Thymus (tissue), 11 donors: ENCODE measurements around the gene RFX1. TPM values are rescaled to one million over a fixed set of nuclear protein-coding genes. Genes with fewer than 3 reads are reported as not detected.
"Not testable (repeated sequence)": the region's sequence is repeated elsewhere in the genome, so short reads cannot be mapped to it uniquely, and the experiment has no call there.

Source experiments
- DNase-seq, 9 donors: peaks; one replicate each; pipeline ENCODE4 v3.0.0-alpha.2; 2013; ENCODE audit warnings: low spot score in 9 of 9, low read depth in 6 of 9, missing footprints in 1 of 9
- H3K27ac ChIP-seq, 2 donors: one replicate each; pipeline ENCODE4 v1.5.1; 2013; ENCODE audit warnings: control low read depth in 1 of 2, low read depth in 1 of 2, low read length in 1 of 2, mild to moderate bottlenecking in 1 of 2, moderate library complexity in 1 of 2
- H3K27me3 ChIP-seq, 2 donors: one replicate each; pipeline ENCODE4 v1.5.1; 2013; ENCODE audit warnings: low read length in 1 of 2; ENCODE audit not compliant: control insufficient read depth in 2 of 2, insufficient read depth in 1 of 2
- H3K36me3 ChIP-seq, 2 donors: one replicate each; pipeline ENCODE4 v1.5.1; 2013; ENCODE audit warnings: low read length in 1 of 2, mild to moderate bottlenecking in 1 of 2, moderate library complexity in 1 of 2; ENCODE audit not compliant: control insufficient read depth in 2 of 2, insufficient read depth in 2 of 2
- H3K4me1 ChIP-seq, 2 donors: one replicate each; pipeline ENCODE4 v1.5.1; 2013; ENCODE audit warnings: low read length in 2 of 2; ENCODE audit not compliant: control insufficient read depth in 2 of 2, insufficient read depth in 2 of 2
- H3K4me3 ChIP-seq, 2 donors: one replicate each; pipeline ENCODE4 v1.5.1; 2013; ENCODE audit warnings: low read length in 2 of 2, control low read depth in 1 of 2, mild to moderate bottlenecking in 1 of 2
- H3K9me3 ChIP-seq, 2 donors: one replicate each; pipeline ENCODE4 v1.5.1; 2013; ENCODE audit warnings: low read length in 1 of 2, mild to moderate bottlenecking in 1 of 2; ENCODE audit not compliant: control insufficient read depth in 2 of 2, insufficient read depth in 1 of 2
- whole genome bisulfite sequencing: extraction: QIAGEN DNeasy Blood & Tissue Kit; methylation state at CpG from one replicate; pipeline ENCODE4 v1.1.7; 2013; 5-methylcytosine and 5-hydroxymethylcytosine counted together
- polyA plus RNA-seq: library from polyadenylated mRNA; stranded (reverse); fragments of 200-250 nt; gene quantifications from one replicate; pipeline ENCODE4 v1.2.3, GENCODE V29; 2013
- total RNA-seq: library from RNA; stranded (reverse); fragments of 120-200 nt; gene quantifications from one replicate; pipeline ENCODE4 v1.2.4, GENCODE V29; 2013
- donor health status: healthy.

Gene RFX1
- total and polyA plus RNA-seq, 2 donors: 1.2 to 5.7 TPM

GRCh38 chr19:14031719-14032480 lies 25.8 kb upstream of the RFX1 start, which contains the start of gene IL27RA:
IL27RA (plus strand) TSS chr19:14031762; CDS start chr19:14031873, 111 bp downstream.
- Histone ChIP-seq H3K4me1 (peaks cover 0 to 16% of the 10 kb centered on the region in 2 donors), H3K27me3 (peaks cover 0 to 12% of the 10 kb centered on the region in 2 donors), H3K27ac (peak within 1 kb of the TSS; percentile 88 to 96), H3K4me3 (peak within 1 kb of the TSS; percentile 68 to 85), H3K36me3 (peaks cover 0 to 7% of the 10 kb centered on the region in 2 donors), H3K9me3 (no peaks in the 10 kb centered on the region)
- WGBS: under 1% methylated on average over 63 of the region's 63 CpGs
- peak; percentile 62 to 90 (median 73) for DNase-seq

DNA sequence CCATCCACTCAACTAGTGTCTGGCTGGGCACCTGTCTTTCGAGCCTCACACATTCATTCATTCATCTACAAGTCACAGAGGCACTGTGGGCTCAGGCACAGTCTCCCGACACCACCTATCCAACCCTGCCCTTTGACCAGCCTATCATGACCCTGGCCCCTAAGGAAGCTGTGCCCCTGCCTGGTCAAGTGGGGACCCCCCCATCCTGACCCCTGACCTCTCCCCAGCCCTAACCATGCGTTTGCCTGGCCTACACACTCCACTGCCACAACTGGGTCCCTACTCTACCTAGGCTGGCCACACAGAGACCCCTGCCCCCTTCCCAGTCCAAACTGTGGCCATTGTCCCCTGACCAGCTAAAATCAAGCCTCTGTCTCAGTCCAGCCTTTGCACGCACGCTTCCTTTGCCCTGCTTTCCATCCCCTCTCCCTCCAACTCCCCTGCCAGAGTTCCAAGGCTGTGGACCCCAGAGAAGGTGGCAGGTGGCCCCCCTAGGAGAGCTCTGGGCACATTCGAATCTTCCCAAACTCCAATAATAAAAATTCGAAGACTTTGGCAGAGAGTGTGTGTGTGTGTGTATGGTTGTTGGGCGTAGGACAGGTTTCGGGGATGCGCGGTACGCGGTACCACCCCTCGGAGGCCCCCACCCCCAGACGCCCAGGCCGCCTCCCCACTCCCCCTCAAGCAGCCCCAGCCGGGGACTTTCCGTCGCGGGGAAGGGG lies 25.0 kb upstream of the RFX1 start:
- peaks cover 0 to 7% of the 10 kb centered on the region in 2 donors for H3K36me3 ChIP-seq
- WGBS: 26% methylated on average over 20 of the region's 20 CpGs
- no peaks in the 10 kb centered on the region for H3K9me3 ChIP-seq
- H3K27me3 ChIP-seq: peaks cover 0 to 12% of the 10 kb centered on the region in 2 donors
- peak overlapping the region; percentile 68 to 85 for H3K4me3 ChIP-seq
- H3K4me1 ChIP-seq: peaks cover 0 to 16% of the 10 kb centered on the region in 2 donors
- H3K27ac ChIP-seq: peak overlapping the region; percentile 47 to 64
- DNase-seq: no peak

GRCh38 chr19:14028901-14029300 lies 22.8 kb upstream of the RFX1 start:
- no peak for DNase-seq
- peaks cover 0 to 12% of the 10 kb centered on the region in 2 donors for H3K27me3 ChIP-seq
- H3K4me3 ChIP-seq: no peak overlapping the region
- H3K27ac ChIP-seq: no peak overlapping the region
- WGBS: 94% methylated on average over 4 of the region's 4 CpGs
- H3K4me1 ChIP-seq: peaks cover 0 to 16% of the 10 kb centered on the region in 2 donors
- H3K9me3 ChIP-seq: no peaks in the 10 kb centered on the region
- H3K36me3 ChIP-seq: peaks cover 0 to under 1% of the 10 kb centered on the region in 2 donors

- no peak within 1 kb of the TSS for H3K4me3 ChIP-seq
- peaks cover 0 to 19% of the 10 kb centered on the region in 2 donors for H3K4me1 ChIP-seq
- no peaks in the 10 kb centered on the region for H3K9me3 ChIP-seq
- no peaks in the 10 kb centered on the region for H3K36me3 ChIP-seq
- H3K27me3 ChIP-seq: peaks cover 0 to 12% of the 10 kb centered on the region in 2 donors
- no peak within 1 kb of the TSS for H3K27ac ChIP-seq
- no peak for DNase-seq
- WGBS: 90% methylated on average over 24 of the region's 24 CpGs
These were observed 21.8 kb upstream of the RFX1 start, which contains the start of gene RLN3 for GRCh38 chr19:14027856-14028450. RLN3 (plus strand) TSS chr19:14028148; CDS start chr19:14028205, 57 bp downstream.

DNA sequence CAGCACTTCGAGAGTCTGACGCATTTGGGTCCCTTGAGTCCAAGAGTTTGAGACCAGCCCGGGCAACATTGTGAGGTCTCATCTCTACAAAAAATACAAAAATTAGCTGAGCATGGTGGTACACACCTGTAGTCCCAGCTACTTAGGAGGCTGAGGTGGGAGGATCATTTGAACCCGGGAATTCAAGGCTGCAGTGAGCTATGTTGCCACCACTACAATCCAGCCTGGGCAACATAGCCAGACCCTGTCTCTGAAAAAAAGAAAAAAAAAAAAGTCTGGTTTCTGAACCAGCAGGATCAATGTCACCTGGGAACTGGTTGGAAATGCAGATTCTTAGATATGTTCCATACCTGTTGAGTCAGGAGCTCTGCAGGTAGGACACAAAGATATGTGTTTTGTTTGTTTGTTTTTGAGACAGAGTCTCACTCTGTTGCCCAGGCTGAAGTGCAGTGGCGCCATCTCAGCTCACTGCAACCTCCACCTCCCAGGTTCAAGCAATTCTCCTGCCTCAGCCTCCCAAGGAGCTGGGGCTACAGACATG lies 20.6 kb upstream of the RFX1 start:
- Histone ChIP-seq H3K4me1 (peaks cover 0 to 11% of the 10 kb centered on the region in 2 donors), H3K27me3 (peaks cover 0 to 12% of the 10 kb centered on the region in 2 donors)
- not testable (repeated sequence) for H3K36me3 ChIP-seq, H3K4me3 ChIP-seq, DNase-seq, H3K27ac ChIP-seq, H3K9me3 ChIP-seq
- 95% methylated on average over 5 of the region's 5 CpGs for WGBS

DNA sequence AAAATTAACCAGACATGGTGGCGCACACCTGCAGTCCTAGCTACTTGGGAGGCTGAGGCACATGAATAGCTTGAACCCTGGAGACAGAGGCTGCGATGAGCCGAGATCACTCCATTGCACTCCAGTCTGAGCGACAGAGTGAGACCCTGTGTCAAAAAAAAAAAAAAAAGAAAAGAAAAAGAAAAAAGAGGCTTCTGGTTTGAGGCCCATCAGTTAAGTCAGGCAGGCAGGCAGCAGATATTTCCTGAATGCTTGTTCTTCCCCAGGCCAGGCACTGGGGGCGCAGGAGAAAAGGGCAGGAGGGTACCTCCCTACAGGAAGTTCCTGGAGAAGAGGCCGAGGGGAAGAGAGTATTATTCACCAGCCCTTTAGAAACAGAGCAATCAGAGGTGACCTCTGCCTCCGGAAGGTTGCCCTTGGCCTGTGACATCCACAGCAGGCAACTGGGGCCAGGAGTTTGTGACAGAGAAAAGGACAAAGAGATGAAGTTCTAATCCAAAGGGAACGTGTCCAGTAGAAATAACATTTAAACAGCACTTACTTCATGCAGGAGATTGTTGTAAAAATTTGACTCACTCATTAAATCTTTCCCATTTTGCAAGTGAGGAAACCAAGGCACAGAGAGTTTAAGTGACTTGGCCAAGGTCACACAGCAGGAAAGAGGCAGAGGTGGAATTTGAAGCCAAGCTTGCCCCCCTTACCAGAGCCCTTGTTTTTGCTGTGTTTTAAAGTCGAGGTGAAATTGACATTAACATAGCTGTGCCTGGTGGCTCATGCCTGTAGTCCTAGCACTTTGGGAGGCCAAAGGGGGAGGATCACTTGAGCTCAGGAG lies 17.5 kb upstream of the RFX1 start:
- H3K4me3 ChIP-seq: no peak overlapping the region

GRCh38 chr19:14022469-14022868 lies 16.3 kb upstream of the RFX1 start:
- Histone ChIP-seq H3K4me1 (peaks cover 0 to 5% of the 10 kb centered on the region in 2 donors), H3K36me3 (no peaks in the 10 kb centered on the region), H3K27me3 (no peaks in the 10 kb centered on the region), H3K9me3 (no peaks in the 10 kb centered on the region), H3K27ac (no peak overlapping the region), H3K4me3 (no peak overlapping the region)
- 95% methylated on average over 4 of the region's 4 CpGs for whole genome bisulfite sequencing
- no peak for DNase-seq

More for the DNA sequence above, 17.5 kb upstream of the RFX1 start:
- Histone ChIP-seq H3K27ac (no peak overlapping the region), H3K36me3 (no peaks in the 10 kb centered on the region), H3K27me3 (peaks cover 0 to 5% of the 10 kb centered on the region in 2 donors), H3K4me1 (peaks cover 0 to 5% of the 10 kb centered on the region in 2 donors), H3K9me3 (no peaks in the 10 kb centered on the region)
- 68% methylated on average over 9 of the region's 9 CpGs for WGBS
- peak in 1 of 9 donors; percentile 50 for DNase-seq

- Histone ChIP-seq H3K27ac (no peak overlapping the region), H3K4me3 (no peak overlapping the region), H3K36me3 (no peaks in the 10 kb centered on the region), H3K27me3 (no peaks in the 10 kb centered on the region), H3K9me3 (no peaks in the 10 kb centered on the region), H3K4me1 (peaks cover 0 to 5% of the 10 kb centered on the region in 2 donors)
- WGBS: 58% methylated on average over 5 of the region's 5 CpGs
- peak in 1 of 9 donors; percentile 38 for DNase-seq
These were observed 15.4 kb upstream of the RFX1 start for GRCh38 chr19:14021474-14021873.
